HG03108 (cell line): ENCODE results near the gene ARHGAP20.

Experiments
- ATAC-seq: cut with Tn5 transposase; IDR thresholded peaks from one replicate; pipeline ENCODE4 v1.9.1; 2021; ENCODE audit warnings: moderate library complexity; ENCODE audit not compliant: unreplicated experiment

The ARHGAP20 gene

DNA sequence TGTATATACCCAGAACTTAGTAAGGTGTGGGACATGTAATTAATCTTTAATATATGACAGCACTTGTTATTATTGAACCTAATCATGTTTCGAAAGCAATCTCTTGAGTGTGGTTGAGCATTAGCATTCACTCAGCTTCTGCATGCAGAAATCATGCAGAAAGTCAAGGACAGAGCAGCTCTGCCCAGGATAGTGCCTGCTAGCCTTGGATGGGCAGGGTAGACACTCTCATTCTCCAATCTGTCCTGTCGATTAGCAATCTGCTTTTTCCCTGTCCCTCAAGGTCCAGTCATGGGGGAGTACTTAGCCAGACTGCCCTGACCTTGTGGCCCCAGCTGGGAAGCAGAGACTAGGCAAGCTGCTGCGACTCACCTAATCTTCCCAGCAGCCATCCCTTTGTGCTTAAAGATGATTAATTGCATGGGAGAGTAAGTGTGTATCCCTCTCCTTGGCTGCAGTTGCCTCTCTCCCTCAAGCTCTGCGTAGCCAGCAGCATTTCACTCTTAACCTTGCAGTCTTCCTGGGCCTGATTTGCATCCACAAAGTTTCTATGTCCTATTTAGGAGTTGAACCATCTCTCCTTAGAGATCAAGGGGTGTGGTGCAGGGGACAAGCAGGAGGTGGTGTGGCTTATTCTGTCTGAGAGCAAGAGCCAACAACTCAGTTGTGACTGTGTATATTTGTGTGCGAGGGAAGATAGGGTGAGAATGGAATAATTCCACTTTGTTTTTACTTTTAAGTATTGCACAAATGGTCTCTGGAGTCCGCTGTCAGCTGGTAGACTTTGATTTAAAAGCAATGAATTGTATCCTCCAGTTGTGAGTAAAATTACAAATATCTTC lies 181.1 kb downstream of the ARHGAP20 start:
- no peak for ATAC-seq

DNA sequence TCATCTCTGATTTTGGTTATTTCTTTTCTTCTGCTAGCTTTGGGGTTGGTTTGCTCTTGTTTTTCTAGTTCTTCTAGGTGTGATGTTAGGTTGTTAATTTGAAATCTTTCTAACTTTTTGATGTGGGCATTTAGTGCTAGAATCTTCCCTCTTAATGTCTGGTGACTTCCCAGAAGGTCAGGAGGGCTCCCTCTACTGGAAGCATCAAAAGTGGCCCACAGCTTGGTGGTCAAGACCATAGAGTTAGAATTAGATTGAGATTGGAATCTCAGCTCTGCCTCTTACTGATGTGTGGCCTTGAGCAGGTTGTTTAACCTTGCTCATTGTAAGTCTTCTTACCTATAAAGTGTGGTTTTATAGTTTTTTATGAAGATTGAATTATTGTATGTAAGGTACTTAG lies 183.2 kb downstream of the ARHGAP20 start:
- no peak for ATAC-seq

DNA sequence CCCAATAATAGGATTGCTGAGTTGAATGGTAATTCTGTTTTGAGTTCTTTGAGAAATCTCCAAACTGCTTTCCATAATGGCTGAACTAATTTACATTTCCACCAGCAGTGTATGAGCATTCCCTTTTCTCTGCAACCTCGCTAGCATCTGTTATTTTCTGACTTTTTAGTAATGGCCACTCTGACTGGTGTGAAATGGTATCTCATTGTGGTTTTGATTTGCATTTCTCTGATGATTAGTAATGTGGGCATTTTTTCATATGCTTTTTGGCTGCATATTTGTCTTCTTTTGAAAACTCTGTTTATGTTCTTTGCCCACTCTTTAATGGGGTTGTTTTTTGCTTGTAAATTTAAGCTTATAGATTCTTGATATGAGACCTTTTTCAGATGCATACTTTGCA lies 185.1 kb downstream of the ARHGAP20 start:
- no peak for ATAC-seq
